Measurements from ENCODE around the gene TIAM1. TPM values are rescaled to one million over a fixed set of nuclear protein-coding genes. Genes with fewer than 3 reads are reported as not detected.
A peak's percentile ranks its signal among the peaks of the same experiment; 100 is the strongest.
"Not testable (repeated sequence)": the region's sequence is repeated elsewhere in the genome, so short reads cannot be mapped to it uniquely, and the experiment has no call there.

Gene TIAM1
- total RNA-seq, 2 experiments from 2014 or later: 50.1 to 51.0 TPM

DNA sequence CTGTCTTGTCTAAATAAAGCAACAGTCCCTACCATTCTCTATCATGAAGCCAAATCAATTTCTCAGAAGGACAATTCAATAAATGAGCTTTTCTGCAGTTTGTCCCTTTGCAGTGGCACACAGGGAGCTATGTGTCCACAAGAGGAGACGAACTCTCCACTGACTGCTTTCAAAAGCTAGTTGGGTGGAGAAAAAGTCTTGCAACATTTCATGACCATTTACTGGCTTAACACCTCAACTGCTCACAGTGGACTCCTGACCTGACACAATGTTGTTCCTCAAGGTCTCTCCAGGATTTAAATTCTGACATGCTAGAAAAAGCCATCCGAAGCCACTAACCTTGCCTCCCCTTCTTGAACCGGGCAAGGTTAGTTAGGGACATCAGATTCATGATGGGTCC lies 111.7 kb downstream of the TIAM1 start:
- H3K4me3 Mint-ChIP-seq: no peak overlapping the region
- intact Hi-C loops (cut with micrococcal nuclease): no loop called here
- H3K4me1 Mint-ChIP-seq (ENCODE audit: low read depth): peaks cover 22% of the 10 kb centered on the region
- H3K27ac Mint-ChIP-seq: no peak overlapping the region
- peaks cover 31% of the 10 kb centered on the region for H3K36me3 Mint-ChIP-seq (ENCODE audit: low read depth)
- H3K9me3 Mint-ChIP-seq: no peaks in the 10 kb centered on the region
- H3K27me3 Mint-ChIP-seq (ENCODE audit: low read depth): no peaks in the 10 kb centered on the region
- DNase-seq: no peak
- CTCF ChIA-PET: interaction anchor here (0.7 kb wide), 1 partner anchor 24 kb away, joined by 3 read pairs; no protein-coding TSS in a partner anchor

DNA sequence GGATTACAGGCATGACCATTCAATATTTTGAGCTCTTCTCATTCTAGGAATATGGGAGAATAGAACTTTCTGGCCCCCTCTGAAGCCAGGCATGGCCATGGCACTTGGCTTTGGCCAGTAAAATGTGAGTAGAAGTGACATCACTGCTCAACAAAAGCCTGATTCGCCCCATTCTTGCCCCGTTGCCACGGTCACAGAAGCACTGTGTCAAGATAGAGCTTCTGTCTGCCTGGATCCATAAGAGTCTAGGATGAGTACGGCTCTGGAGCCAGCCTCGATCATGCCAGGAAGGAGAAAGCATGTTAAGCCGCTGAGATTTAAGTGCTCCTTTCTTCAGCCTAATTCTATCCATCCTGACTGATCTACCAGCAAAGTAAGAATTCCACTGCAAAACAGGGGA lies 113.1 kb downstream of the TIAM1 start:
- H3K27me3 Mint-ChIP-seq (ENCODE audit: low read depth): no peaks in the 10 kb centered on the region
- H3K27ac Mint-ChIP-seq: no peak overlapping the region
- H3K9me3 Mint-ChIP-seq: no peaks in the 10 kb centered on the region
- CTCF ChIA-PET: interaction anchor here (0.6 kb wide), 1 partner anchor 890 kb away, joined by 3 read pairs; no protein-coding TSS in a partner anchor
- DNase-seq: no peak
- intact Hi-C loops (cut with micrococcal nuclease): no loop called here
- H3K4me1 Mint-ChIP-seq (ENCODE audit: low read depth): peaks cover 12% of the 10 kb centered on the region
- no peak overlapping the region for H3K4me3 Mint-ChIP-seq
- peaks cover 27% of the 10 kb centered on the region for H3K36me3 Mint-ChIP-seq (ENCODE audit: low read depth)

DNA sequence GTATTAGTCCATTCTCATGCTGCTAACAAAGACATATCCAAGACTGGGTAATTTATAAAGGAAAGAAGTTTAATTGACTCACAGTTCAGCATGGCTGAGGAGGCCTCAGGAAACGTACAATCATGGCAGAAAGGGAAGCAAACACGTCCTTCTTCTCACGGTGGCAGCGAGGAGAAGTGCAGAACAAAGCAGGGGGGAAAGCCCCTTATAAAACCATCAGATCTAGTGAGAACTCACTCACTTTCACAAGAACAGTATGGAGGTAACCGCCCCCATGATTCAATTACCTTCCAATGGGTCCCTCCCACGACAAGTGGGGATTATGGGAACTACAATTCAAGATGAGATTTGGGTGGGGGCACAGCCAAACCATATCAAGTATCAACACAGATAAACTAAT lies 115.3 kb downstream of the TIAM1 start:
- H3K27me3 Mint-ChIP-seq (ENCODE audit: low read depth); H3K4me3 Mint-ChIP-seq; H3K27ac Mint-ChIP-seq; H3K9me3 Mint-ChIP-seq; intact Hi-C loops (cut with micrococcal nuclease): not testable (repeated sequence)
- CTCF ChIA-PET: interaction anchor here (0.5 to 1.3 kb wide), 2 partner anchors 8 to 236 kb away, joined by 4 to 6 read pairs; no protein-coding TSS in a partner anchor
- peaks cover 12% of the 10 kb centered on the region for H3K4me1 Mint-ChIP-seq (ENCODE audit: low read depth)
- DNase-seq: peak; percentile 40
- H3K36me3 Mint-ChIP-seq (ENCODE audit: low read depth): peaks cover 29% of the 10 kb centered on the region

DNA sequence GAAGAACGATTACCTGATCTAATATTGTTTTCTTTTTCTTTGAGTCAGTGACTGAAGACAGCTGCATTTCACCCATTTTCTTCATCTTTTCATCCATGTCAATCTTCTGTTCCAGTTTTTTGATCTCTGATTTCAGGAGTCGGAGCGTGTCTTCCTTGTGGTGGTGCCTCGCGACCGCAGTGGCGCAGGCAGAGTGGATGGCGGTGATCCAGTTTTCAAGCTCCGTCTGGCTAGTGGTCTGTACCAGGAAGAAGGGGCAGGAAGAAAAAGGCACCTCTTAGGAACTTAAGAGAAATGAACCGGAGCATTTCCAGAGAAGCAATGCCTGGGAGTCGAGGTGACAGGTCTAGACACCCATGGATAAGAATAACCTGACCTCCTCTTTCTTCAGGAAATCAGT lies 118.3 kb downstream of the TIAM1 start:
- Mint-ChIP-seq H3K36me3 (ENCODE audit: low read depth) (peaks cover 36% of the 10 kb centered on the region), H3K4me1 (ENCODE audit: low read depth) (peaks cover 12% of the 10 kb centered on the region), H3K9me3 (no peaks in the 10 kb centered on the region), H3K4me3 (no peak overlapping the region), H3K27me3 (ENCODE audit: low read depth) (no peaks in the 10 kb centered on the region), H3K27ac (no peak overlapping the region)
- DNase-seq: no peak
- CTCF ChIA-PET: no interaction called here
- intact Hi-C loops (cut with micrococcal nuclease): no loop called here

GRCh38 chr21:31222142-31222541 lies 121.9 kb downstream of the TIAM1 start:
- Mint-ChIP-seq H3K36me3 (ENCODE audit: low read depth) (peaks cover 29% of the 10 kb centered on the region), H3K4me3 (no peak overlapping the region), H3K9me3 (no peaks in the 10 kb centered on the region), H3K4me1 (ENCODE audit: low read depth) (peaks cover 8% of the 10 kb centered on the region), H3K27me3 (ENCODE audit: low read depth) (no peaks in the 10 kb centered on the region), H3K27ac (no peak overlapping the region)
- DNase-seq: no peak
- intact Hi-C loops (cut with micrococcal nuclease): no loop called here
- CTCF ChIA-PET: interaction anchor here (0.9 kb wide), 1 partner anchor 39 kb away, joined by 3 read pairs; no protein-coding TSS in a partner anchor

- Mint-ChIP-seq H3K36me3 (ENCODE audit: low read depth) (peaks cover 28% of the 10 kb centered on the region), H3K4me3 (no peak overlapping the region), H3K27me3 (ENCODE audit: low read depth) (no peaks in the 10 kb centered on the region), H3K27ac (no peak overlapping the region), H3K9me3 (no peaks in the 10 kb centered on the region), H3K4me1 (ENCODE audit: low read depth) (peaks cover 8% of the 10 kb centered on the region)
- no peak for DNase-seq
- CTCF ChIA-PET: interaction anchor here (1.4 kb wide), 1 partner anchor 8 kb away, joined by 6 read pairs; no protein-coding TSS in a partner anchor
- intact Hi-C loops (cut with micrococcal nuclease): no loop called here
These were observed 123.0 kb downstream of the TIAM1 start for GRCh38 chr21:31221043-31221442.

DNA sequence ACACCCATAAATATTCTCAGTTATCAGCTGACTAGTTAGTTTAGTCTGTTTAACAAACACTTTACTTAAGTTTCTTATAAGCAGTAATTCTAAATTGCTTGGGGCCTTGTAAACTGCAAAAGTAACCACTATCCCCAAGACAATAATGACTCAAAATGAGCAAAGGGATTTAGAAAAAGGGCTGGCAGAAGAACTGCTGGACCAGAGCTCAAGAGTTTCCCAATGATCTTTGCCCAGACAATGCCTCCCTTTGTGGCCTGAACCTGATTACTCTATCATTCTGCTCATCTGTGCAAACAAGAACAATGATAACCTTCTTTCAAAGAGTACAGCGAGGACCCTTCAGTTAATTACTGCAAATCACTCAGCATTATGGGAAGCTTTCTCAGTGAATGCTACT lies 123.5 kb downstream of the TIAM1 start:
- H3K36me3 Mint-ChIP-seq (ENCODE audit: low read depth): peaks cover 26% of the 10 kb centered on the region
- no peaks in the 10 kb centered on the region for H3K27me3 Mint-ChIP-seq (ENCODE audit: low read depth)
- H3K4me3 Mint-ChIP-seq: no peak overlapping the region
- no peaks in the 10 kb centered on the region for H3K9me3 Mint-ChIP-seq
- peaks cover 8% of the 10 kb centered on the region for H3K4me1 Mint-ChIP-seq (ENCODE audit: low read depth)
- CTCF ChIA-PET: interaction anchor here (1.4 kb wide), 1 partner anchor 9 kb away, joined by 6 read pairs; no protein-coding TSS in a partner anchor
- intact Hi-C loops (cut with micrococcal nuclease): no loop called here
- DNase-seq: no peak
- H3K27ac Mint-ChIP-seq: no peak overlapping the region

- Mint-ChIP-seq H3K27ac (no peak overlapping the region), H3K9me3 (no peaks in the 10 kb centered on the region), H3K27me3 (ENCODE audit: low read depth) (no peaks in the 10 kb centered on the region), H3K4me3 (no peak overlapping the region), H3K36me3 (ENCODE audit: low read depth) (peaks cover 21% of the 10 kb centered on the region), H3K4me1 (ENCODE audit: low read depth) (peaks cover 8% of the 10 kb centered on the region)
- intact Hi-C loops (cut with micrococcal nuclease): no loop called here
- DNase-seq: peak; percentile 10
- CTCF ChIA-PET: interaction anchor here (1.0 kb wide), 1 partner anchor 14 kb away, joined by 4 read pairs; no protein-coding TSS in a partner anchor
These were observed 125.0 kb downstream of the TIAM1 start for GRCh38 chr21:31218830-31219608.

- intact Hi-C loops (cut with micrococcal nuclease): no loop called here
- no peak overlapping the region for H3K4me3 Mint-ChIP-seq
- H3K36me3 Mint-ChIP-seq (ENCODE audit: low read depth): peaks cover 6% of the 10 kb centered on the region
- CTCF ChIA-PET: interaction anchor here (1.0 to 2.1 kb wide), 2 partner anchors 345 to 365 kb away, joined by 3 to 9 read pairs; no protein-coding TSS in a partner anchor
- no peak for DNase-seq
- H3K4me1 Mint-ChIP-seq (ENCODE audit: low read depth): peaks cover 8% of the 10 kb centered on the region
- no peak overlapping the region for H3K27ac Mint-ChIP-seq
- no peaks in the 10 kb centered on the region for H3K27me3 Mint-ChIP-seq (ENCODE audit: low read depth)
- H3K9me3 Mint-ChIP-seq: no peaks in the 10 kb centered on the region
These were observed 127.9 kb downstream of the TIAM1 start for GRCh38 chr21:31216206-31216605.

GRCh38 chr21:31213787-31214186 lies 130.3 kb downstream of the TIAM1 start:
- no peak for DNase-seq
- no peak overlapping the region for H3K27ac Mint-ChIP-seq
- CTCF ChIA-PET: interaction anchor here (0.7 to 3.1 kb wide), 5 partner anchors 115 to 367 kb away, joined by 3 to 14 read pairs (median 5); no protein-coding TSS in a partner anchor
- H3K9me3 Mint-ChIP-seq: no peaks in the 10 kb centered on the region
- no peak overlapping the region for H3K4me3 Mint-ChIP-seq
- H3K4me1 Mint-ChIP-seq (ENCODE audit: low read depth): no peaks in the 10 kb centered on the region
- intact Hi-C loops (cut with micrococcal nuclease): loop anchor here (1.0 to 5.0 kb wide), 2 partner anchors 294 to 367 kb away; no protein-coding TSS in a partner anchor
- H3K36me3 Mint-ChIP-seq (ENCODE audit: low read depth): peaks cover 14% of the 10 kb centered on the region
- no peaks in the 10 kb centered on the region for H3K27me3 Mint-ChIP-seq (ENCODE audit: low read depth)

DNA sequence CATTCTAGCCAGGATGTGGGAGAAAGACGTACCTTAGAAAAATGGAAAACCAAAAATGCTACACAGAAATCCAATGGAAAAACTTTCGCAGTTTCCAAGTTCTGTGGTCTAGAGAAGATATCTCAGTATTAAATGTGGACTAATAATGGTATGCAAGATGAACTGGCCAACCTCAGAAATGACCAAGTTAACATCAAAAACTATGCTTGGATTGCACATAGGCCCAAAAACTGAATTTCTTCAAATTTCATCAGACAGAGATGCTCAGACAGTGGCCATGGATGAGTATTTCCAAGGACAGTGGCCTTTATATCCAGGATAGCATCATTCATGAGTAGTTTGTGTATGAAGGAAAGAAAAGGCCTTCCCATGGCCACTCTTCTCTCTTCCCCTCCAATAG lies 132.2 kb downstream of the TIAM1 start:
- DNase-seq: no peak
- no peaks in the 10 kb centered on the region for H3K4me1 Mint-ChIP-seq (ENCODE audit: low read depth)
- H3K27me3 Mint-ChIP-seq (ENCODE audit: low read depth): no peaks in the 10 kb centered on the region
- H3K4me3 Mint-ChIP-seq: no peak overlapping the region
- no peak overlapping the region for H3K27ac Mint-ChIP-seq
- intact Hi-C loops (cut with micrococcal nuclease): loop anchor here (5.0 kb wide), 1 partner anchor 295 kb away; no protein-coding TSS in a partner anchor
- peaks cover 23% of the 10 kb centered on the region for H3K36me3 Mint-ChIP-seq (ENCODE audit: low read depth)
- no peaks in the 10 kb centered on the region for H3K9me3 Mint-ChIP-seq
- CTCF ChIA-PET: interaction anchor here (0.6 to 3.1 kb wide), 2 partner anchors 369 to 390 kb away, joined by 4 to 14 read pairs; no protein-coding TSS in a partner anchor

GRCh38 chr21:31205412-31205811 lies 138.6 kb downstream of the TIAM1 start:
- intact Hi-C loops (cut with micrococcal nuclease): no loop called here
- CTCF ChIA-PET: no interaction called here
- Mint-ChIP-seq H3K4me3 (no peak overlapping the region), H3K27ac (no peak overlapping the region), H3K27me3 (ENCODE audit: low read depth) (no peaks in the 10 kb centered on the region), H3K4me1 (ENCODE audit: low read depth) (peaks cover 8% of the 10 kb centered on the region), H3K9me3 (no peaks in the 10 kb centered on the region), H3K36me3 (ENCODE audit: low read depth) (peaks cover 32% of the 10 kb centered on the region)
- no peak for DNase-seq

Measured in activated naive CD4-positive, alpha-beta T cell treated with anti-CD3 and anti-CD28 coated beads for 36 hours (primary cell).